GM19099 (cell line): ENCODE measurements around the gene LSM8.

Experiments used
- POLR2A ChIP-seq: IDR thresholded peaks from 3 replicates; pipeline ENCODE4 v1.6.1; 2011; ENCODE audit warnings: low read depth; ENCODE audit not compliant: insufficient read length; ENCODE audit errors: extremely low read depth

Gene LSM8

DNA sequence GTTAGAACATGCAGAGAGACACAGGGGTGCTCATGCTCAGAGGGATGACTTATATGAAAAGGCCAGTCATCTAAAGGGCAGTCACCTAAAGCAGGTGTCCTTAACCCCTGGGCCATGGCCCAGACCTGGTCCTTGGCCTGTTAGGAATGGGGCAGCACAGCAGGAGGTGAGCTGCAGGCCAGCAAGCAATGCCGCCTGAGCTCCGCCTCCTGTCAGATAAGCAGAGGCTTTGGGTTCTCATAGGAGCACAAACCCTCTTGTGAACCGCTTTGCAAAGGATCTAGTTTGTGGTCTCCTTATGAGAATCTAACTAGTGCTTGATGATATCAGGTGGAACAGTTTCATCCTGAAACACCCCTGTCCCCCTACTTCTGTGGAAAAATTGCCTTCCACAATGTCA, 55.0 kb downstream of the LSM8 start:
- no peak for TF ChIP-seq POLR2A
